DND-41 (cell line): ENCODE results near the gene TTC23.

Source experiments
- ATAC-seq: fragments of 200-7000 bp; cut with Tn5 transposase; 3 replicates; pipeline ENCODE4 v1.9.1; 2021; ENCODE audit warnings: low read depth; ENCODE audit not compliant: insufficient read depth
- DNase-seq: peaks from one replicate; pipeline ENCODE4 v3.0.0-alpha.2; 2020
- H2AFZ ChIP-seq: 2 replicates; pipeline ENCODE4 v1.6.0; 2012; ENCODE audit warnings: low read depth, low read length
- H3K27ac ChIP-seq: 2 replicates; pipeline ENCODE4 v1.5.1; 2012; ENCODE audit warnings: low read length, inconsistent platforms
- H3K27me3 ChIP-seq: fragments of 200-600 bp; sonication (generic); 2 replicates; pipeline ENCODE4 v1.6.0; 2012; ENCODE audit warnings: low read length, mild to moderate bottlenecking, inconsistent platforms; ENCODE audit not compliant: insufficient read depth, poor library complexity
- H3K36me3 ChIP-seq: 2 replicates; pipeline ENCODE4 v1.5.1; 2012; ENCODE audit warnings: low read length, inconsistent platforms; ENCODE audit not compliant: insufficient read depth
- H3K4me1 ChIP-seq: 2 replicates; pipeline ENCODE4 v1.5.1; 2012; ENCODE audit warnings: mild to moderate bottlenecking, low read length; ENCODE audit not compliant: insufficient read depth
- H3K4me2 ChIP-seq: 2 replicates; pipeline ENCODE4 v1.6.0; 2012; ENCODE audit warnings: mild to moderate bottlenecking, moderate library complexity, low read length, inconsistent platforms; ENCODE audit not compliant: insufficient read depth
- H3K4me3 ChIP-seq, 2 experiments: fragments of 200-600 bp in 1 of 2; shearing (Covaris generic) in 1 of 2; 2 replicates each; pipeline ENCODE4 v1.5.1; 2012 to 2016; ENCODE audit warnings: inconsistent platforms in 2 of 2, low read length in 2 of 2, mild to moderate bottlenecking in 2 of 2, low read depth in 1 of 2, moderate library complexity in 1 of 2
- H3K79me2 ChIP-seq: 2 replicates; pipeline ENCODE4 v1.6.0; 2012; ENCODE audit warnings: low read length, inconsistent platforms; ENCODE audit not compliant: insufficient read depth
- H3K9ac ChIP-seq: 2 replicates; pipeline ENCODE4 v1.6.0; 2012; ENCODE audit warnings: low read depth, mild to moderate bottlenecking, inconsistent platforms, low read length, moderate library complexity
- H3K9me3 ChIP-seq: 2 replicates; pipeline ENCODE4 v1.5.1; 2012; ENCODE audit warnings: low read length, moderate library complexity, mild to moderate bottlenecking, inconsistent platforms; ENCODE audit not compliant: insufficient read depth, severe bottlenecking
- H4K20me1 ChIP-seq: 2 replicates; pipeline ENCODE4 v1.6.0; 2012; ENCODE audit warnings: low read length; ENCODE audit not compliant: insufficient read depth
- CTCF ChIP-seq: IDR thresholded peaks from 2 replicates; pipeline ENCODE4 v1.5.1; 2012; ENCODE audit warnings: borderline replicate concordance, low read length, moderate library complexity, mild to moderate bottlenecking; ENCODE audit not compliant: poor library complexity, severe bottlenecking; ENCODE audit errors: extremely low read depth
- EZH2 ChIP-seq: IDR thresholded peaks from 3 replicates; pipeline ENCODE4 v1.6.1; 2012; ENCODE audit warnings: borderline replicate concordance, low read depth, mild to moderate bottlenecking, moderate library complexity, low read length, inconsistent platforms; ENCODE audit not compliant: severe bottlenecking

The TTC23 gene

GRCh38 chr15:99155961-99156443 is 93.4 kb downstream of the TTC23 start:
- Histone ChIP-seq H4K20me1 (no peaks in the 10 kb centered on the region), H3K9ac (no peak overlapping the region), H2AFZ (no peak overlapping the region), H3K36me3 (peaks cover 20% of the 10 kb centered on the region; the same call in 1 of the 2 replicates), H3K4me3 (no peak overlapping the region), H3K27ac (no peak overlapping the region), H3K27me3 (no peaks in the 10 kb centered on the region), H3K79me2 (no peaks in the 10 kb centered on the region), H3K9me3 (no peaks in the 10 kb centered on the region), H3K4me2 (no peak overlapping the region), H3K4me1 (no peaks in the 10 kb centered on the region)
- DNase-seq (no peak), ATAC-seq (peak; percentile 54; the same call in 2 of the 3 replicates)
- TF ChIP-seq CTCF (no peak), EZH2 (no peak)

- Histone ChIP-seq H2AFZ (no peak overlapping the region), H4K20me1 (no peaks in the 10 kb centered on the region), H3K4me2 (no peak overlapping the region), H3K79me2 (no peaks in the 10 kb centered on the region), H3K36me3 (peaks cover 18% of the 10 kb centered on the region; the same call in 1 of the 2 replicates), H3K27ac (no peak overlapping the region), H3K27me3 (no peaks in the 10 kb centered on the region), H3K4me3 (no peak overlapping the region), H3K4me1 (no peaks in the 10 kb centered on the region), H3K9ac (no peak overlapping the region), H3K9me3 (no peaks in the 10 kb centered on the region)
- DNase-seq (no peak), ATAC-seq (no peak)
- TF ChIP-seq CTCF, result no peak
- TF ChIP-seq EZH2, result no peak
Observed at GRCh38 chr15:99154271-99154670, 95.1 kb downstream of the TTC23 start.

GRCh38 chr15:99153026-99153535 is 96.3 kb downstream of the TTC23 start:
- TF ChIP-seq EZH2, result no peak
- TF ChIP-seq CTCF, result no peak
- no peak overlapping the region for H3K27ac ChIP-seq
- no peaks in the 10 kb centered on the region for H3K4me1 ChIP-seq
- no peaks in the 10 kb centered on the region for H4K20me1 ChIP-seq
- H3K9me3 ChIP-seq, result no peaks in the 10 kb centered on the region
- H3K27me3 ChIP-seq, result no peaks in the 10 kb centered on the region
- H3K4me3 ChIP-seq, result no peak overlapping the region
- H2AFZ ChIP-seq, result no peak overlapping the region
- H3K4me2 ChIP-seq, result no peak overlapping the region
- H3K9ac ChIP-seq, result no peak overlapping the region
- H3K79me2 ChIP-seq, result no peaks in the 10 kb centered on the region
- no peak for DNase-seq
- no peak for ATAC-seq
- peaks cover 14% of the 10 kb centered on the region; the same call in 1 of the 2 replicates for H3K36me3 ChIP-seq
